Activated CD4-positive, CD25-positive, alpha-beta regulatory T cell (primary cell): ENCODE data around the gene CRTAP.
"Not testable (repeated sequence)": the region's sequence is repeated elsewhere in the genome, so short reads cannot be mapped to it uniquely, and the experiment has no call there.

Experiments used
- DNase-seq, 4 experiments: peaks; one replicate each; lab custom pipeline; 2025; lab: John Stamatoyannopoulos, UW

The CRTAP gene

GRCh38 chr3:33141006-33141405, 27.2 kb downstream of the CRTAP start:
- no peak for DNase-seq

GRCh38 chr3:33144433-33144832, 30.6 kb downstream of the CRTAP start:
- DNase-seq = peak in 1 of 4 experiments; percentile 19

- no peak for DNase-seq
These were observed 31.5 kb downstream of the CRTAP start for GRCh38 chr3:33145221-33145900.

DNA sequence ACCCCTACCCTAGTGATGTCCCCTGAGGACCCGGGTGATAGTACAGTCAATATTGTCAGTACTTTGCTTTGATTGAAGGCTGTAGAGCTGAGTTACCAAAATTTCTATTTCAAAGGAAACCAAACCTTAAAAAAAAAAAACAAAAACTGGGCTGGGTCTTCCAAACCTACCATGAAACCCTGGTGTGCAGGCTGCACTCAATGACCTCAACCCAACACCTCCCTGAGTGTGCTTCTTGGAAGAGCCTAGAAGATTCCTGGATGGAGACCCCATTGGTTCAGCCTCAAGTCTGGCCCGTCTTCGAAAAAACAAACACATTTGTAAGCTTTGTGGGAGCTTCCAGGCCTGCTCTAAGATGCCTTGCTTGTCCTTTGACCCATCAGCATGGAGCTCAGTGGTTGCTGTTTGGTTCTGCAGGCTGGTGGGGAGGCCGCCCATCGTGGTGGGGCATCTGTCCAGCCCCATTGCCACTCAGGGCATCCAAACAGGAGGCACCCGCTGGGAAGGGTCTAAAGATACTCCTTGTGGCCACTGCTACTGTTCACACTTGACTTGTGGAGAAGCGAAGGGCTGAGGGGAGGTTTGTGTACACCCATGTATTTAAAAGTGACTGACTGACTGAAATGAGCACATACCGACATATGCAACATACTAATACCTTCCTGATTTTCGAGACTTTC, 32.2 kb downstream of the CRTAP start:
- no peak for DNase-seq

DNA sequence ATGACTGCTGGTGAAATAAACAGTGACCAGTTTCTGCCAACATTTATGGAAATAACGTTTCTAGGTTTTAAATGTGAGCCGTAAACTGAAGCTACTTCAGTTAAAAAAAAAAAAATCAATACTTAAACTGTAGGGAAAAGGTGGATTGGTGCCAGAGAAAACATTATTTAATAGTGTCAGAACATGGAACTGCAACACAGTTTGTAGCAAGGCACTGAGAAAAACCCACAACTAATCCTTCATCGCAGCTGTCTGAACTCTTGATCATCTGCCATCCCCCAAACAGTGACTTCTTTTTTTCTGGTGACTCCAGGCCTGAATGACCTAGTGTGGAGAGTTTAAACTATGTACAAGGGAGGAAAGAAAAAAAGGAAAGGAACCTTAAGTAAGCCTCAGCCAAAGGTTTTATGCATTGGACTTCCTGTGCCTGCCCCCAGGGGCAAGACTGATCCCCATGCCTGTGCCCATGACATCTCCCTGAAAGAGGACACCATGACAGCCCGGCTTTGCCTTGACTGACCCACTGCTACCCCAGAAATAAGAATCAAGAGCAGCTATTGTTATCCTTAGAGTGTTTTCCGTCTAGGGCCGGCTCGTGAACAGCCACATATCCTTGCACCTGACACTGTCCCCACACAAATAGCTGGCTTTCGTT, 33.1 kb downstream of the CRTAP start:
- no peak for DNase-seq

DNA sequence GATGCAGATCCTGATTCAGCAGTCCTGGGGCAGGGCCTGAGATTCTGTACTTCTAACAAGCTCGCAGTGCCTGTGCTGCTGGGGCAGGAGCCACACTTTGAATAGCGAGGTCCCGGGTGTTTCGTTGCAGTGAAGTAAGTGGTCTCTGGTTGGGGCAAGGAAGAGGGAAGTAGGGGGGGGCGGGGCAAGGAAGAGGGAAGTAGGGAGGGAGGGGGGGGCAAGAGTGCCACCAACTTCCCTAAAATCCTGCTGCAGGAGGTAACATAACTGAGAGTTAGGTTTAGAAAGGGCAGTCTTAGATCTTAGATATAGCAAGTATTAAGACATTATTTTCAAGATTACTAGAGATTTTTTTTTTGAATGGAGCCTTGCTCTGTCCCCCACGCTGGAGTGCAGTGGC, 35.5 kb downstream of the CRTAP start:
- DNase-seq = no peak

DNA sequence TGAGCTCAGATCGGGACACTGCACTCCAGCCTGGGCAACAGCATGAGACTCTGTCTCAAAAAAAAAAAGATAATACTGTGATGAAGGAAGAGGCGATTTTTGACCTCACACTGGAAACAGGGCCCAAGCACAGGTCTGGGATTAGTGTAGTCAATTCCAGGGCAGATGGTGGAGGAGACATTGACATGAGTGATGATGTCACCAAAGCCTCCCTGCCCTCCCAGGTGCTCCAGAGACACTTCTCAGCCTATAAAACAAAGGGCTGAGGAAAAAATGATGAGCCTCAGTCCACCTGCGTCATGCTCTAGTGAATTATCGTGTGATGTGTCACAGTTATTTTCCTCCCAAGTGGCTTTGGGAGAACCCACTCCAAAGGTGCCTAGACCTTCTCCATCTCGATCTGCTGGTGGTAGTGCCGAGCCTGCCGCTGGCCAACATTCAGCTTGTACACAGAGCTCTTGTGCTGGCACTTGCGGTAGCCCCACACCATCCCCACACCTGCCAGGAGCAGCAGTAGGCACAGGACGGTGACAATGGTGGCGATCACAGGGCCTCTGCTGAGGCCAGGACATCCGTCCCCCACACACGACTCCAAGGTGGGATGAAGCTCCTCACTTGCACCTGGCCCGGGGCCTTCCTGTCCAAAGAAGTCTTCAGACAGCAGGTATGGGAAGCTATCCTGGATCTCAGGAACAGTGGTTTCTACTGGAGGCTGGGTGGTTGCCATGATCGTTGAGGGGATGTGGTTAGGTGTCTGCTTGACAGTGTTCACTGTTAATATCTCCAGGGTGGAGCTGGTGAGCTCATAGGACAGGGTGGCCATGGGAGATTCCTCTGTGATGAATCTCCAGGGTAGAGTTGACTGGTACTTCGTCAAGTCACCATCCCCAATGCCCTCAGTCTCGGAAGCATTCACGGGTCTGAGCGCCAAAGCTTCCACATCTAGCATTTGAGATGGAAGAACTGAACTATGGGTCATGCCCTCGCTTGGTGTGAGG, 38.8 kb downstream of the CRTAP start:
- no peak for DNase-seq

GRCh38 chr3:33153782-33154181, 40.0 kb downstream of the CRTAP start:
- no peak for DNase-seq

DNA sequence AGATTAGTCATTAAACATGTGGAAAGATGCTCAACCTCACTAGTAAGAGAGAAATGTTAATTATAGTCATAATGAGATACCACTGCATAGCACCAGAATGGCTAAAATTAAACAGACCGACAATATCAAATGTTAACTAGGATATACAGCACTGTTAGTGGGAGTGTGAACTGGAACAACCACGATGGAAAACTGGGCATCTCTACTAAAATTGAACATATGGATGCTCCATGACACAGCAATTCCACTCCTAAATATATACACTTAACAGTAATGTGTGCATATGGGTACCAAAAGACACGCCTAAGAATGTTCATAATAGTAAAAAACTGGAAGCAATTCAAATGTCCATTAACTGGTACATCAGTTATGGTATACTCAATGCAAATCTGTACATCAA, 41.5 kb downstream of the CRTAP start:
- no peak for DNase-seq

- no peak for DNase-seq
These were observed 45.4 kb downstream of the CRTAP start for GRCh38 chr3:33159234-33159633.

GRCh38 chr3:33159981-33160380, 46.2 kb downstream of the CRTAP start:
- no peak for DNase-seq

DNA sequence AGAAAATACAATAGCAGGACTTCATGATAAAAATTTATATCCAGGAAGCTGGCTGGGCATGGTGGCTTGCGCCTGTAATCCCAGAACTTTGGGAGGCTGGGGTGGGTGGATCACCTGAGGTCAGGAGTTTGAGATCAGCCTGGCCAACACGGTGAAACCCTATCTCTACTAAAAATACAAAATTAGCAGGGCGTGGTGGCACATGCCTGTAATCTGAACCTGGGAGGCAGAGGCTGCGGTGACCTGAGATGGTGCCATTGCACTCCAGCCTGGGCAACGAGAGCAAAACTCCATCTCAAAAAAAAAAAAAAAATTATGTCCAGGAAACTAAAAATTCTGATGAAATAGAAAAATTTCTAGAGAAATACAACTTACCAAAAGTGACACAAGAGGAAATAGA, 48.8 kb downstream of the CRTAP start:
- not testable (repeated sequence) for DNase-seq

- DNase-seq = no peak
These were observed 51.6 kb downstream of the CRTAP start for GRCh38 chr3:33165372-33165771.

DNA sequence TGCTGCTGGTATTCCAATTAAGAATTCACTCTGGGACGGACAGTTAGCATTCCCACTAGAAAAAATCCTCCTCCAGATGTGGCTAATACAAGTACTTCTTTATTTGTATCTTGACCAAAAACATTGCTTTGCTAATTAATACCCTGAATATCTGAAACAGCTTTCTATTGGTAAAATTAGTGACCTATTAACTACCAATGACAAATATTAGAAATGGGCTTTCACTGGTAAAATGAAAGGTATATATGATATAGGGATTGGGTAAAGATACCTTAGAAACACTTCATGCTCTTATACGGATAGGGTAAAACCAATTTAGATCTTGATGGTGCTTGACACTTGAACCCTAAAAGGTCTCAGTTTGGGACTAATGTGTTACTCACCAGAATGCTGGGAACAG, 52.3 kb downstream of the CRTAP start:
- DNase-seq = no peak

DNA sequence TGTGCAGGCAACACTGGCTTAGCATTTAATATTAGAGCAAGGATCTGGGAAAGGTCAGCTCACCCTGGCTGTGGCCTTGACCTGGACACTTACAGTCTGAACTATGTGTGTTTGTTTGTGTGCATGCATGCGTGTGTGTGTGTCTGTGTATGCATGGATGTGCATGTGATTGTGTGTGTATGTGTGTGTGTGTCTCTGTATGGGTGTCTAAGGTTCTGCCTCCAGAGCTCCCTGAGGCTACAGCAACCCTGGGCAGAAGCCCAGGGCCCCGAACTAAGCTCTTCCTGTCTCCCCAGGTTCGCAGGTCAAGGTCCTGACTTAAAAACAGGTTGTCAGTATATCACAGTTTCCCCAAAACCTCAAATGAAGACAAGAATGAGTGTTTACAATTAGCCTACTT, 53.5 kb downstream of the CRTAP start:
- DNase-seq = no peak

GRCh38 chr3:33167716-33168336, 54.0 kb downstream of the CRTAP start:
- DNase-seq = no peak

GRCh38 chr3:33170531-33170930, 56.7 kb downstream of the CRTAP start:
- no peak for DNase-seq

- DNase-seq = no peak
These were observed 57.8 kb downstream of the CRTAP start for GRCh38 chr3:33171580-33171979.

- no peak for DNase-seq
These were observed 59.3 kb downstream of the CRTAP start for GRCh38 chr3:33173103-33173502.

DNA sequence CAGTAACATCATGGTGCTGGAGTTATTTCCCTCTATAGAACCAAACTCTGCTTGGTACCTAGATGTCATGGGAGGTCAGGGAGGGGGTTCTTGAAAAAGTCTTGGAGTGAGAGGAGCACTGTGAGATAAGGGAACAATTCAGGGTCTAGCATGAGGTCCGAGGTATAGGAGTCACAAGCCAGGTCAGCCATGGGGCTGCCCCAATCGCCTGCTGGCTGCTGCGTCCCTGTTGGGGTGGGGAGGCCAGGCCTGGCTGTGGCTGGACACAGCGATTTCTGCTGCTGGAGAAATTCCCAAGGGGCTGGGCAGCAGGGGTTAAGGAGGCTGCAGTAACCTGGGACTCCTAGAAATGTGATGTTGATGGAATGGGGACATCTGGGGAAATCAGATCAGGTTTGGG, 59.9 kb downstream of the CRTAP start:
- no peak for DNase-seq

DNA sequence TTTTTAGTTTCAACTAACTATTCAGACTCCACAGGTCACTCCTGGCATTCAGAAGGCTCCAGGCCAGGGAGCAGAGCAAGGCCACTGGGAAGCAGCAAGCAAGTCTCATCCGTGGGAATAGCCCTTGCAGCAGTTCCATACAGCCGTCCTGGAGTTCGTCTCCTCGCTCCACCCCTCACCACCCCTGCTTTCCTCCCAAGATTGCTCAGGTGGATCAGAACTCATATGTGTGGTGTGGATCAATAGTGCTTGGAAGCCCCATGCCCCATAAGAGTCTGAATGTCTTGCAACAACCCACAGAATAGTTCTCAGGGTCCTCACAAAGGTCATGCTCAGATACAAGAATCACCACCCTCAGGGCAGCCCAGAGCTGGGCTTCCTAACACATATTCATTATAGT, 60.3 kb downstream of the CRTAP start:
- no peak for DNase-seq
